GM18909 (cell line): ENCODE results near the gene BMERB1.

Experiments
- ATAC-seq: cut with Tn5 transposase; IDR thresholded peaks from one replicate; pipeline ENCODE4 v1.9.1; 2021; ENCODE audit warnings: mild to moderate bottlenecking; ENCODE audit not compliant: unreplicated experiment, poor library complexity

The BMERB1 gene

DNA sequence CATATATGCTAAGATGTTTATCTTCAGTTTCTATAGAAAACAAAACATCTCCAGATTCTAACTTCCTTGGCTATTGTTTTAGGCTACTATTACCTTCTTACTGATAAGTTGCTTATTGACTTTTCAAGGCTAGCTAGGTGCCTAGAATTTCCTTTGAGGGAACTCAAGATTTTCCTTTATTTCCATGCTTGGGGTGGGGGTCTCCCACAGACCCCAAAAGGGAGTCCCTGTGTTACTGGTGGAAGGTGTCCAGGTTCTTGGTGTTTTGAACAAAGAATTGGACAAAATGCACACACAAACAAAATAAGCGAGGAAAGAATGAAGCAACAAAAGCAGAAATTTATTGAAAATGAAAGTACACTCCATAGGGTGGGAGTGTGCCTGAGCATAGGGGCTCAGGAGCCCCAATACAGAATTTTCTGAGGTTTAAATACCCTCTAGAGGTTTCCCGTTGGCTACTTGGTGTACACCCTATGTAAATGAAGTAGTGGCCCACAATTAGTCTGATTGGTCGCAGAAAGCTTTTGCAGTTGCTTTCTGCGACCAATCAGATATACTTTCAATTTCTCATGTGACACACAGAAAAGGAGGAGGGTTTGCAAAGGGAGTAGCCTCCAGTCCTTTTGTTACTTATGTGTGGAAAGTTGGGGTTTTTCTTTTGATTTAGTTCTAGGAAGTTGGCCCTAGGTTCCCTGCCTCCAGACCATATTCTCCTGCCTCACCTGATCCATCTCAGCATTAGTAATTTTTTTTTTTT, 141.1 kb downstream of the BMERB1 start:
- ATAC-seq = no peak

- ATAC-seq = no peak
Observed at GRCh38 chr16:15576960-15577958, 142.9 kb downstream of the BMERB1 start.

- ATAC-seq = no peak
Observed at GRCh38 chr16:15578824-15579223, 144.4 kb downstream of the BMERB1 start.

DNA sequence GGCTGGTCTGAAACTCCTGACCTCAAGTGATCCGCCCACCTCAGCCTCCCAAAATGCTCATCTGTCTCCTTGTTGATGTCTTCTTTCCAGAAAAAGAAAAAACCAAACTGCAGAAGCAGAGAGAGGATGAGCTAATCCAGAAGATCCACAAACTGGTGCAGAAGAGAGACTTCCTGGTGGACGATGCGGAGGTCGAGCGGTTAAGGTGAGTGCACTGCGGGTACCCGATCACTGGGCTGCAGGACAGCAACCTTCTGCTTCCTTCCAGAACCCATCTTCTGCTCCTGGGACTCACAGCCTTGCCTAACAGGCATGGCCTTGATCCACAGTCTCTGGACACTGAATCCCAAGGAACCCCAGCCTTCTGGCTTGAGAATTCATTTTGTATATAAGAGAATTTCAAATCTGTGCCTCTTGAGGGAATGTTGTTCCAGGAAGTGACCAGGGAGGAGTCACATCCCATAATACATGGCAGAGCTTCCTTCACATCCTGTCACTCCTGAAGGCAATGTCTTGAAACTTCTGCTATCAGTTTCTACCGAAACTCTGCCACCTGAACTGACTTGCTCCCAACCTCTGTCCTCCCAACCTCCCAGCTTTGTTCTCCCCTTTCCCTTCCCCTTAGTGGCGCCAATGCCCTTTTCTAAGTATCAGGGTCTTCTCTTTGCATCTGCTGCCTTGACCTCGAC, 146.9 kb downstream of the BMERB1 start:
- no peak for ATAC-seq

DNA sequence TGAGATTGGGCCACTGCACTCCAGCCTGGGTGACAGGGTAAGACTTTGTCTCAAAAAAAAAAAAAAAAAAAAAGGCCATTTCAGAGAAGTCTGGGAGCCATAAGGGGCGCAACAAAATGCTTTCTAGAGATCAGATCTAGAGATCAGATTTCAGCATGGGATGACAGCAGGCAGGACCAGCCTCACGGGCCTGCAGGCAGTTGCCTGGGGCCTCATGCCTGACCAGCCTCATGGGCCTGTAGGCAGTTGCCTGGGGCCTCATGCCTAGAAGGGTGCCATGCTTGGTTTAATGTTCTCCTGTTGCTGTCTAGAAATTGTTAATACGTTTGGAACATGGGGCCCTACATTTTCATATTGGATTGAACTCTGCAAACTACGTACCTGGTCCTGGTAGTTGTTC, 149.1 kb downstream of the BMERB1 start:
- no peak for ATAC-seq

DNA sequence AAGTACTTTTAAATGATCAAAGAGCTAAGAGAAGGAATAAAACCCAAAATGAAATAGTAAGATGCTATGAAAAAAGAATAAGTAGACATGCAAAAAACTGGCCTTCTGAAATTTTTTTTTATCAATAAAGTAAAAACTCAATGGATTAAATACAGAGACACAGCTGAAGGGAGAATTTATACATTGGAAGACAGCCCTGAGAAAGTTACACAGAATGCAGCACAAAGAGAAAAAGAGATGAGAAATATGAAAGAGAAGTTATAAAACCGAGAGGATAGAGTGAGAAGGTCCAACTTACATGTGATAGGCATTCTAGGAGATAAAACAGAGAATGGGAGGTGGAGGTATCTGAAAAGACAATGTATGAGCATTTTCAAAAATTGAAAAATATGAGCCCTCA, 151.6 kb downstream of the BMERB1 start:
- no peak for ATAC-seq

GRCh38 chr16:15586716-15587115, 152.3 kb downstream of the BMERB1 start:
- ATAC-seq = no peak

DNA sequence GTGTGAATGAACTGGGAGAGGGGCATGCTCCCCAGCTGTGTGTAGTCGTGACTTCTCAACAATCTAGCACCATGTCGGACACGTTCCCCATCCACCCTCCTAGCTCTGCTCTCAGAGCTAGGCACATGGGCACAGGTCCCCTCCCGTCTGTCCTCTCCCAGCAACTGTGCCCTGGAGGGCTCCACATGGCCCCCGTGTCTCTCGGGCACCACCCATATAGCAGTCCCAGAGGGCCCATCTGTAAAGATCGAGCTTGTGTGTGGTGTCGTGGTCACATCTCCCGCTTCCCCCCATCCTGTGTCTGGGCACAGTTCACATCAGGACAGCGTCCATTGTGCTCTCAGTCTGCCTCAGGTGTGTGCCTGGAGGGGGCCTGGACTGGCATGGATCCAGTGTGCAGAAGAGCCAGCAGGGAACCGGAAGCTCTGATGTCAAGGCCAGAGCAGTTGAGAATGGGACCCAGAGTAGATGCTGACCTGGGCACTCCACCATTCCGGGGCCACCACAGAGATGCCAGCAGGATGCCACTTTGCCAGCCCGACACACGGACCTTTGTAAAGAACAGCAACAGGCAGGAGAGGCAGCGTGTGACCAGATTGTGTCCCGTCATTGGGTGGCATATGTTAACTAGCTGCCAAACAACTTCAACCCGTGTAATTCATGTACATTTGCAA, 152.9 kb downstream of the BMERB1 start:
- no peak for ATAC-seq

- ATAC-seq = no peak
Observed at GRCh38 chr16:15592324-15592723, 157.9 kb downstream of the BMERB1 start.

- no peak for ATAC-seq
Observed at GRCh38 chr16:15593235-15593634, 158.8 kb downstream of the BMERB1 start.

GRCh38 chr16:15594711-15595320, 160.4 kb downstream of the BMERB1 start:
- ATAC-seq = no peak

- no peak for ATAC-seq
Observed at GRCh38 chr16:15597135-15597534, 162.7 kb downstream of the BMERB1 start.

- no peak for ATAC-seq
Observed at GRCh38 chr16:15597822-15598647, 163.6 kb downstream of the BMERB1 start.

DNA sequence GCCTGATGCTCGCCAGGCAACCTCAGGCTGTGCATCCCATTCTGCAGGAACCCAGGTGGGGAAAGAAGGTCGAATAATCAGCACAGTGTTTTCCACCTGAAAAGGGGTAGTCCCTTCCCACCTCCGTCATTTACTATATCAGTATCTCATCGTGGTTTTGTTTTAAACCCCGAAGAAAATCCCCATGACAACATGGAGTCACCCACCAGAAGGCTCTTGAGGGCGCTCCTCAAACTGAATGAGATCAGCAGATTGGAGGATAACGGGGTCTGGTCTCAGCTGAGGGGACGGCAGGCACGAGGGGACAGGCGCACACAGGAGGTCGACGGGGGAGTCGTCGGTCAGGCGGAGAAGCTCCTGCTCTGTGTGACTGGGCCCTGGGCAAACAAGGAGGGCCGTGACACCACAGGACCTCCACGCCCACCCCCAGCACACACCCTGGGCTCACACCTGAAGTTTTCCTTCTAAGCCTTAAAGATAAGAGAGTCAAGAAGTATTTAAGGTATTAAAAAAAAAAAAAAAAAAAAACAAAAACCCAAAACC, 164.3 kb downstream of the BMERB1 start:
- ATAC-seq = no peak

DNA sequence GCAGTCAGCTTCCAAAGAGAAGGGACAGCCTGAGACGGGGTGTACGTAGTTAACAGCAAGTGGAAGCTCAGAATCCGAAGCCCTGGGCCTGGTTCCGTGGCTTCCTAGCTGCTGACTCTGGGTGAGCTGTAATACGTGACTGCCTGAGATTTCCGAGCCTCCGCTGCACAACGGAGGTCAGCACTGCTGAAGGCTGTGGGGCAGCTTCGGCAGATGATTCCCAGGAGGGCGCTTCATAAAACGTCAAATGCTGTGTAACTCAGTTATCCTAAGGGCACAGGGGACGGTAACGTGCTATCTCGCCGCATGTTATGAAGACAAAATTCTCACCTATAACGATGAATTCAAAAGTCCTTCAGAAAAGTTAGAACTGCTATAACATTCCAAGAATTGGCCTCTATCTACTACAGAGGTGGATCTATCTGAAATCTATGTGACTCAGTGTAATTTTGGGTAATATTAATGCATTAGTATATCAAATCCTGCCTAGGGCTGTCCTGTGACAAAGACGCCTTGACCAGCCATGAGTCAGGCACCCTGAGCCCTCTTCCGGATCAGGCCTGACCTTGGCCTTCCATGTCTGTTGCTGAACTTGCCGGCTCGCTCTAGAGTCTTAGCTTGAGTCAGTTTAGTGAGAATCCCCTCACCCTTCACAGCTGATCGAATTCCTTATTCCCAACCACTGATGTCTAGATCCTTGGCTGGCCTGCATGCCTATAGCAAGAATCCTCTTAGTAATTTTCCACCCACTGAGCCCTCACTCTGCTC, 165.1 kb downstream of the BMERB1 start:
- no peak for ATAC-seq

DNA sequence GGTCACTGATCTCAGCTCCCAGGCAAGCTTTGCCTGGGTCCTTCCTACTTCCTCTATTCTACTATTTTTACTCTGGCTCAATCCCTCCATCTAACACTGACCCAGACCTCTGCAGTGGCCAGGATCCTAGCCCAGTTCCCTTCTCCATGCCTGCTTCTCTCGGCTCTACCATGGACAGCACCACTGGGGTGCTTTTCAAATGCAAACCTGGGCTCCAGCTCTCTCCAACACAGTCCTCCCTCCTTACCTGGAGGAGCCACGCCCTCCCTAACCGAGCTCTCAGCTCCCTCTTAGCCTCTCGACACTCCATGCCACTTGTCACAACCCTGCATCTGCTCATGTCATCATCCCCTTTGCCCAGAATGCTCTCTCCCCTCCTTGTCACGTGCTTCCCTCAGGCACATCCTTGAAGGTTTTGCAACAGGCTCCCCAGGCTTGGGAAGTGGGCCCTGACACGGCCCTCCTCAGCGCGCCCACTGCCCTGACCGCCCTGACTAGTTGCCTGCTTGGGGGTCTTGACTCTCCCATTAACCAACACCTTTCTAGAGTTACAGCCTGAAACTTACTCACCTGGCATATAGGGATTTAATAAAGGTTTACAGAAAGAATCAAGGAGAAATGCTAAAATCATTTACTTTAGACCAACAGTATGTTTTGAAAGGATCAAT, 167.0 kb downstream of the BMERB1 start:
- no peak for ATAC-seq

- no peak for ATAC-seq
Observed at GRCh38 chr16:15602285-15603044, 168.1 kb downstream of the BMERB1 start.
